Kidney (tissue), 14 donors: ENCODE results near the gene DLGAP4. TPM values are rescaled to one million over a fixed set of nuclear protein-coding genes. Genes with fewer than 3 reads are reported as not detected.

Experiments used
- DNase-seq, 5 donors: peaks; one replicate each; pipeline ENCODE4 v3.0.0-alpha.2; 2013 to 2020
- FAIRE-seq: peaks from 2 replicates; lab custom pipeline; 2012; peaks lifted over from hg19 to GRCh38; lab: Jason Lieb, UNC
- H3K27ac ChIP-seq, 2 donors: one replicate each; pipeline ENCODE4 v1.7.0; 2013; ENCODE audit warnings: low read depth in 2 of 2, low read length in 2 of 2, inconsistent platforms in 1 of 2
- H3K27me3 ChIP-seq: one replicate; pipeline ENCODE4 v1.7.1; 2013; ENCODE audit warnings: low read length, inconsistent platforms; ENCODE audit not compliant: control insufficient read depth, insufficient read depth
- H3K36me3 ChIP-seq, 3 donors: one replicate each; pipeline versions ENCODE4 v1.7.0 to v1.7.1; 2013; ENCODE audit warnings: low read length in 3 of 3, control low read depth in 1 of 3, inconsistent platforms in 1 of 3; ENCODE audit not compliant: insufficient read depth in 3 of 3, control insufficient read depth in 2 of 3
- H3K4me1 ChIP-seq, 3 donors: one replicate each; pipeline versions ENCODE4 v1.7.0 to v1.7.1; 2013; ENCODE audit warnings: low read length in 3 of 3, inconsistent platforms in 1 of 3, low read depth in 1 of 3; ENCODE audit not compliant: control insufficient read depth in 2 of 3, insufficient read depth in 2 of 3
- H3K4me3 ChIP-seq, 3 donors: one replicate each; pipeline versions ENCODE4 v1.7.0 to v1.8.1; 2013; ENCODE audit warnings: low read length in 3 of 3, control low read depth in 1 of 3, inconsistent platforms in 1 of 3
- H3K9ac ChIP-seq, 3 donors: one replicate each; pipeline versions ENCODE4 v1.7.0 to v1.7.1; 2013; ENCODE audit warnings: low read length in 3 of 3, control low read depth in 1 of 3, inconsistent platforms in 1 of 3
- H3K9me3 ChIP-seq, 3 donors: one replicate each; pipeline versions ENCODE4 v1.7.0 to v1.7.1; 2013; ENCODE audit warnings: low read length in 3 of 3, control low read depth in 1 of 3, inconsistent platforms in 1 of 3; ENCODE audit not compliant: control insufficient read depth in 2 of 3, insufficient read depth in 1 of 3
- CTCF ChIP-seq: IDR thresholded peaks from 3 replicates; pipeline ENCODE4 v1.5.1; 2012; ENCODE audit warnings: mild to moderate bottlenecking, moderate library complexity, borderline replicate concordance; ENCODE audit not compliant: insufficient read depth; ENCODE audit errors: extremely low read depth
- intact Hi-C: fragments of 100-400 bp; cut with DNase I; formaldehyde crosslinking; loops from one replicate; pipeline ENCODE4 v1.11.1; 2022
- polyA plus RNA-seq: library from polyadenylated mRNA; stranded (reverse); fragments of 350-450 nt; fragmentation: Illumina TruSeq; extraction: RNeasy Lipid Tissue Mini Kit (QIAGEN cat#74804); gene quantifications from one replicate; pipeline ENCODE4 v1.2.3, GENCODE V29; 2014; ENCODE audit warnings: low read depth, low replicate concordance; ENCODE audit not compliant: insufficient read depth
- total RNA-seq: library from RNA; stranded (reverse); fragmentation: NEBNext Ultra II Directional; extraction: Animal tissue kit (Norgen Biotek cat#: 25700); gene quantifications from one replicate; pipeline ENCODE4 v1.2.1, GENCODE V29; 2021
- donor health status: control.
- donor health status: control.
- donor health status: control.
- donor health status: control.
- donor health status: control.
- donor health status: DM: yes; HTN: yes; CAD: no.
- donor health status: Normal renal cell carcinoma (clear cell type).

Gene DLGAP4
- total and polyA plus RNA-seq, 2 donors from 2014 or later, result 19.6 to 62.4 TPM

- intact Hi-C loops, result no loop called here
- no peaks in the 10 kb centered on the region for H3K36me3 ChIP-seq
- H3K9me3 ChIP-seq, result no peaks in the 10 kb centered on the region
- FAIRE-seq (no peak), DNase-seq (no peak)
- no peaks in the 10 kb centered on the region for H3K27me3 ChIP-seq
- no peaks in the 10 kb centered on the region for H3K4me1 ChIP-seq
- H3K4me3 ChIP-seq, result no peak overlapping the region
- no peak for TF ChIP-seq CTCF
- H3K9ac ChIP-seq, result no peak overlapping the region
- H3K27ac ChIP-seq, result no peak overlapping the region
Observed at GRCh38 chr20:36277546-36277945, 28.6 kb upstream of the DLGAP4 start.

- no peak for TF ChIP-seq CTCF
- Histone ChIP-seq H3K36me3 (no peaks in the 10 kb centered on the region), H3K4me1 (no peaks in the 10 kb centered on the region), H3K9ac (no peak overlapping the region), H3K27ac (no peak overlapping the region), H3K4me3 (no peak overlapping the region), H3K9me3 (no peaks in the 10 kb centered on the region), H3K27me3 (no peaks in the 10 kb centered on the region)
- intact Hi-C loops, result no loop called here
- DNase-seq (no peak), FAIRE-seq (no peak)
Observed at GRCh38 chr20:36279362-36279761, 26.8 kb upstream of the DLGAP4 start.

GRCh38 chr20:36279776-36280175 is 26.4 kb upstream of the DLGAP4 start:
- no peaks in the 10 kb centered on the region for H3K4me1 ChIP-seq
- no peak for TF ChIP-seq CTCF
- no peaks in the 10 kb centered on the region for H3K36me3 ChIP-seq
- H3K9me3 ChIP-seq, result no peaks in the 10 kb centered on the region
- FAIRE-seq, result no peak
- no peak overlapping the region for H3K4me3 ChIP-seq
- H3K27me3 ChIP-seq, result no peaks in the 10 kb centered on the region
- H3K27ac ChIP-seq, result no peak overlapping the region
- H3K9ac ChIP-seq, result no peak overlapping the region
- intact Hi-C loops, result no loop called here
- DNase-seq, result no peak

- no peak for FAIRE-seq
- Histone ChIP-seq H3K4me3 (no peak overlapping the region), H3K27me3 (no peaks in the 10 kb centered on the region), H3K27ac (no peak overlapping the region), H3K4me1 (no peaks in the 10 kb centered on the region), H3K36me3 (no peaks in the 10 kb centered on the region), H3K9me3 (no peaks in the 10 kb centered on the region), H3K9ac (no peak overlapping the region)
- DNase-seq, result no peak
- intact Hi-C loops, result no loop called here
- TF ChIP-seq CTCF, result no peak
Observed at GRCh38 chr20:36281785-36282380, 24.3 kb upstream of the DLGAP4 start.
